Medulla oblongata (tissue), 1 donor: ENCODE measurements around the gene TPRA1.

Experiments
- DNase-seq: peaks from one replicate; pipeline ENCODE4 v3.0.0-alpha.2; 2015; ENCODE audit errors: extremely low spot score

The TPRA1 gene

GRCh38 chr3:127590593-127591465, at the start of gene TPRA1:
Gene TPRA1 (minus strand): TSS chr3:127590733. CDS start chr3:127580146, 10,587 bp downstream.
- DNase-seq, result peak; percentile 98

DNA sequence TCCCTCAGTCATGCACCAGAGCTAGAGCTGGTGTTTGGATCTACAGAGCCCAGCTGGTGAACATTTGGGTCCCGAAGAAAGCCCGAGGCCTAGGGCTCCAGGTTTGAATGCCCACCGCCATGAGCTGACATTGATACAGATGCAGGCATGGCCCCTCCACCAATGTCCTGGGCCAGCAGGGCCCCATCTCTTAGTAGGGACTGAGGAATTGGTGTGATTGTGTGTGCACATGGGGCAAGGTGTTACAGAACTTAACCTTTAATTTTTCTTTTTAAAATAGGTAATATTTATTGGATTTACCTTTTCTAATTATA, 49.5 kb upstream of the TPRA1 start:
- no peak for DNase-seq

- peak; percentile 20 for DNase-seq
Measured at GRCh38 chr3:127639173-127640041, 48.9 kb upstream of the TPRA1 start.

- DNase-seq, result no peak
Measured at GRCh38 chr3:127637971-127638370, 47.4 kb upstream of the TPRA1 start.

GRCh38 chr3:127637546-127637945, 47.0 kb upstream of the TPRA1 start:
- DNase-seq, result no peak

GRCh38 chr3:127634653-127635052, 44.1 kb upstream of the TPRA1 start:
- no peak for DNase-seq

GRCh38 chr3:127632035-127632820, 41.7 kb upstream of the TPRA1 start:
- no peak for DNase-seq

DNA sequence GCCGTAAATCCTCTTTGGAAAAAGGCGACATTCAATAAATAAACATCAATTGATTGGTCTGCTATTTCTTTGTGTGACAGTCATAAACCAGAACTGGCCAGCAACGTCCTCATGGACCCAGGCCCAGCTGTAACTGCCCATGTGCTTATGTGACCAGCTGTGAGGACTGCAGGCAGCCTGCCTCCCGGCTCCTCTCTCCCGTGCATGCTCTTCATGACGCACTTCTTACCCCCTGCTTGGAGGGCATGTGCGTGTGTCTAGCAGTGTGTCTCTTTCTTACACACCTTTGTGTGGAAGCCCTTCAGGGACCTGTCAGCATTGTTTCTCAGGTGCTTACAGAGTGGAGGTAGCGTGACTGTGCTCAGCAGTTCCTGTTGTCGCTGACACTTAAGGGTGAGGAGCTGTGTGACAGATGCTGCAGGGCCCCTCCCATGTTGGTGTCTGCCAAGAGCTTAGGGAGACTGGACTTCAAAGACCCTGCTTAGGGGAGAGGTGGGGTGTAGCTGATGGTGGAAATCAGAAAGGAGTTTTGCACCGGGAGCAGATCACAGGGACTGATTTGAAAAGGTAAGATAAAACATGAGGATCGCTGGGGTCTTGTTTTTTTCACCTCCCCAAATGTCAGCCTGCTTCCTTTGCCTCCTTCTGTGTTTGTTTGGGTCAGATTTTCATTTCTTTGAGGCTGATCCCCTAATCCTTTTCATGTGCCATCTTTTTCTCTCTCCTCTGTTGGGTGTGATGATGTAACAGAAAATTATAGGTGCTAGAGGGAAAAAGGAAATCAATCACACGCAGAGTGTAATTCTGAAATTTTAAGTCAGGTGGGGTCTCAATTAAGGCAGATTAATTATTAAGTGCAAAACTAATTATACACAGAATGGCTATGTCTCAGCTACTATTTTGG, 40.5 kb upstream of the TPRA1 start:
- DNase-seq, result no peak

GRCh38 chr3:127629467-127630403, 39.2 kb upstream of the TPRA1 start:
- DNase-seq, result no peak

GRCh38 chr3:127628788-127629466, 38.4 kb upstream of the TPRA1 start, which contains the start of gene PODXL2:
Gene PODXL2 (plus strand): TSS chr3:127629185. CDS start chr3:127629220, 35 bp downstream.
- peak; percentile 57 for DNase-seq

DNA sequence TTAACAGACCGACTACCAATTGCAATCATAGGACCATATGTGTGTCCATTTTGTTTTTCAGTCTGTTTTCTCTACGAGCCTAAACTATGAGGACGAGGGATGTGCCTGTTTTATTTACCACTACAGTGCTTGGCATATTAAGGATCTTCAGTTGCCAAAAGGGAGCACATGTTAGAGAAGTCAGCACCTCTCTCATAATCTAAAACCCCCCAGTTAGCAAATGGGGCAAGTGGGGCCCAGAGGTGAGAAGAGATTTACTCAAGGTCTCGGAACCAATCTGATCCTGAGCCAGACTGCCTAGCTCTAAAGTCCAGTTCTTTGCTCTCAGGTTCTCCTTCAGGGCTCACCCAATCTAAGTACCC, 37.9 kb upstream of the TPRA1 start:
- DNase-seq, result peak; percentile 21

- DNase-seq, result no peak
Measured at GRCh38 chr3:127625821-127626220, 35.3 kb upstream of the TPRA1 start.

DNA sequence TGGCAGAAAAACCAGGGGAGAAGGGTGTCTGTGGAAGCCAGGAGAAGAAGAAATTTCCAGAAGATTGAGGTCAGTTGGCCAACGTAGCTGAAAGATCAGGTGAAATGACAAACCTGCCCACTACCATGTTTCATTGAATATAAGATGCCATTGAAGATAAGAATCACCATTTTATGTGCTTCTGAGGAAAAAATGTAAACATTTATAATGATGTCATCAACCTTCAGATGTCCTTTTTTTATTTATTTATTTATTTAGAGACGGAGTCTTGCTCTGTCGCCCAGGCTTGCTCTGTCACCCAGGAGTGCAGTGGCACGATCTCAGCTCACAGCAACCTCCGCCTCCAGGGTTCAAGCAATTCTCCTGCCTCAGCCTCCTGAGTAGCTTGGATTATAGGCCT, 33.5 kb upstream of the TPRA1 start:
- no peak for DNase-seq

DNA sequence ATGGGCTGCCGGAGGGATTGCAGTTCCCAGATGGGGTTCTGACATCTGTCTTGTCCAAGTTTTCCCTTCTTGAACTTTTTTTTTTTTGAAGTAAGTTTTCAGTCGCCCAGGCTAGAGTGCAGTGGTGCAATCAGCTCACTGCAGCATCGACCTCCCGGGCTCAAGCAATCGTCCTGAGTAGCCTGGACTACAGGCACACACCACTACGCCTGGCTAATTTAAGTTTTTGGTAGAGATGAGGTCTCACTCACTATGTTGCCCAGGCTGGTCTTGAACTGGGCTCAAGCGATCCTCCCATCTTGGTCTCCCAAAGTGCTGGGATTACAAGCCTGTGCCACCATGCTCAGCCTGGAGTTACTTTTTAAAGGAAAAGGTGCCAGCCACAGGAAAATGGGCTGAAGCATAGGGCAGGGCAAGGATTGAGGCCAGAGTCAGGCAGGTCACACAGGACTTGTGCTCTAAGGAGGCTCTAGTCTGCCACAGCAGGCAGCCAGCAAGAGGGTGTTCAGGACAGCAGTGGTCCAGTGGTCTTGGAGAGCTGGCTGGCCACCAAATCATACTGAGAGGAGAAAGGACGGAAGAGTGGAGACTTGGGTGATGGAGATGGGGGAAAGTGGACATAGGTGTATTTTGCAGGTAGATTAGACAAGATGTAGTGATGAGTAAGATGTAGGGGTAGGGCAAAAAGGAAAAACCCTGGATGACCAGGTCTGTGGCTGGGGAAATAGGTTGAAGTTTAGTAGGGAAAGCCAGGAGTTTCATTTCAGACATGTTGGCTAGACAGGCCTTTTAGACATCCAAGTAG, 32.4 kb upstream of the TPRA1 start:
- no peak for DNase-seq

DNA sequence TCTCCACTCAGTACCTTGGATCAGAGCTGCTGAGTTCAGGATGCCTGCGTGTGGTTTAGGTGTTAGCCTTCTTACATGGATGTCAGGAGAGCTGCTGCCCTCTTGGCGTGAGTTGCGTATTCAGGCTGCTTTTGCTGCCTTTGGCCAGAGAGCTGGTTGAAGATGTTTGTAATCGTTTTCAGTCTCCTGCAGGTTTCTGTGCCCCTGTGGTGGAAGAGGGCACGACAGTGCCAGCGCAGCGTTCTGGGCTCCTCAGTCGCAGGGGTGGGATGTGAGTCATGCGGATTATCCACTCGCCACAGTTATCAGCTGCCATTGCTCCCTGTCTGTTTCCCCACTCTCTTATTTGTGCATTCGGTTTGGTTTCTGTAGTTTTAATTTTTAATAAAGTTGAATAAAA, 31.5 kb upstream of the TPRA1 start:
- no peak for DNase-seq

- DNase-seq, result no peak
Measured at GRCh38 chr3:127620637-127621375, 30.3 kb upstream of the TPRA1 start.

- DNase-seq, result no peak
Measured at GRCh38 chr3:127618891-127619290, 28.4 kb upstream of the TPRA1 start.
